Right forelimb (tissue), 1 donor: ENCODE results near the gene OLFM1.
"Not testable (repeated sequence)": the region's sequence is repeated elsewhere in the genome, so short reads cannot be mapped to it uniquely, and the experiment has no call there.

ENCODE experiments used
- DNase-seq: peaks from one replicate; pipeline ENCODE4 v3.0.0-alpha.2; 2018

Gene OLFM1

DNA sequence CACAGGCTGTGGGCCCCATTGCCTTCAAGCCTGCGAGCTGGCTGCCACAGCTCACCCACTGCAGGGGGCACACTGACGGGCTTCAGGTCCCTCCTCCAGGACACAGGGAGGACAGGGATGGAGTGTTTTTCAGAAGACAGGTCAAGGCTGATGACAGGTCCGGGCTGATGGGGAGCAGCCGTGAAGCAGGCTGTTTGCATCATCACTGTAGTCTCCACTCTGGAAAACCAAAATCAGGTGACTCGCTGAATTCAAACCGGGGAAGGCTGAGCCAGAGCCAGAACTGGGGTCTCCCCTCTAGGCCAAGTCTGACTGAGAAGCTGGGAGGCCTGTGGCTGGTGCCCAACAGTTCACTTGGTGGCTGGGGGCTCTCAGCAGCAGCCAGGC, 48.5 kb downstream of the OLFM1 start:
- DNase-seq = no peak

DNA sequence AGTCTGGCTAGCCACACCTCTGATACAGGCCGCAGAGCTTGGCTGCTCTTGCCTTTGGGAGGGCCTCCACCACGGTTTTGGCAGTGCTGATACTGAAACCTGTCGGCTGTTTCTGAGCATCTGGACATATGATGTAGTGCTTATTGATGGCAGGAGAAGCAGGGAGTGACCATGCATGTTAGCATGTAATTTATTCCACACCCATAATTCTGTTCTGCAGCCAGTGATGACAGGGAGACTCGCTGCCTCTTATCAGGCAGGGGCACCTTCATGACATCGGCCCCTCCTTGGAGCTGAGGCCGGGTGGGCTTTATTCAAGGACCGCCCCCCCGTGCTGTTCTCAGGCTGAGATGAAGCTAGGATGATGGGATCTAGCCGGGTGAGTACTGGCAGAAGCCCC, 49.0 kb downstream of the OLFM1 start:
- DNase-seq = no peak

DNA sequence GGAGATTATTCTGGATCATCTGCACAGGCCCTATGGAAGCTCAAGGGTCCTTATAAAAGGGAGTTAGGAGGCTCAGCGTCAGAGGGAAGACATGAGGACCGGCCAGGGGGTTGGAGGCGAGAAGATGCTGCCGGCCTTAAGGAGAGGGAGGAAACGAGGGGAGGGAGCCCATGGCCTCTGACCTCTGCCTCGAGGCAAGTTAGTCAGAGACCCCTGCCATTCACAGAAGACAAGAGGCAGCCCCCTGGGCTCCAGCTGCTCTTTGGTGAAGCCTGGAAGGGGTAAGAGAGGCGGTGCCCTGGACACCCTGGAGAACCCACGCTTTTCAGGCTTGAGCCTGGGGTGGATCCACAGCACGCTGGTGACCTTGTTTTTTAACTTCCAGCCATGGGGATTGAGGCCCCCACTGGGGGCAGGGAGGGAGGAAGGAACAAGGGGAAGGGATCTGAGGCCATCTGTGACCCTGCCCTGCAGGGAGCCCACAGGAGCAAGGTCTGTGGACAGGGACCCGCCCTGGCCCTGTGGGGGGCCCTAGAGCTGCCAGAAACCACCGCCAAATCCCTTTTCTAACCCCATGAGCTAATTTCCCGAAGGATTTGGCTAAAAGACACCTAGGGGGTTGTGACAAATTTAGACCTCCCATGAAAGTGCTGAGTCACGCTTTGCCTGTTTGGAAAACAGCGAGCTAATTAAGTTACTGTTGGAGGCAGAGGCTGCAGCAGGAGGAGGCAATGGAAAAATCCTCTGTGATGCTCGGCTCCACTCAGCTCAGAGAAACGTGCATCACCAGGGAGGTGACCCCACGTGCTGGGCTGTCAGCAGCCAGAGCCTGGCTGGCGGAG, 49.7 kb downstream of the OLFM1 start:
- no peak for DNase-seq

- no peak for DNase-seq
Observed at GRCh38 chr9:135138078-135138855, 50.8 kb downstream of the OLFM1 start.

GRCh38 chr9:135139366-135139959, 52.0 kb downstream of the OLFM1 start:
- DNase-seq = no peak

GRCh38 chr9:135141183-135141774, 53.8 kb downstream of the OLFM1 start:
- no peak for DNase-seq

- DNase-seq = no peak
Observed at GRCh38 chr9:135144581-135145170, 57.2 kb downstream of the OLFM1 start.

DNA sequence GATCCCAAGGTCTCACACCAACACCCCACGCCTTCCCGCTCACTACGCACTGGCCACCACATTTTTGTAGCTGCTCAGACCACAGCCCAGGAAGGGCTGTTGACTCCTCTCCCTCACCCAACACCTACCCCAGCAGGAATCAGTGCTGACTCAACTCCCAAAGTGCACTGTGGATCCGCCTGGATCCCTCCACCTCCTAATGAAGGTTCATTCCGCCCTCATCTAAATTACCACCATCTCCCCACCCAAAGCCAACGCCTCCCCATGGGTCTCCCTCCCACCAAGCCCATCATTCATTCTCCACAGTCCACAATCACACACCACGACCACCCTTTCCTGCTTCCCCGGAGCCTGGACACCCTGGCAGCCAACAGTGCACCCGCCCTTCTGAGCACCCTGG, 57.8 kb downstream of the OLFM1 start:
- DNase-seq = no peak

DNA sequence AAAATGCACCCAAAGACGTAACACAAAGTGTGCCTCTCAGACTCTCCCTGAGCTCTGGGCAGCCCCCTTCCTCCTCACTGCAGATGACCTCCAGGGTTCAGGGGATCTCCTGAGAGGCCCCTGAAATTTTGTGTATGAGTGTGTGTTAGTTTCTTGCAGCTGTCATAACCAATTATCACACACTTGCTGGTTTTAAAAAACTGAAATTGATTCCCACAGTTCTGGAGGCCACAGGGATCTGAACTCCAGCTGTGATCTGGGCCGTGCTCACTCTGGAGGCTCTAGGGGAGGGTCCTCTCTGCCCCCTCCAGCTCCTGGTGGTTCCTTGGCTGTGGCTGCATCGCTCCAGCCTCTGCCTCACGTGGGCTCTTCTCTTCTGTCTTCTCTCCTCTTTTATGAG, 58.8 kb downstream of the OLFM1 start:
- DNase-seq = no peak

GRCh38 chr9:135146766-135147473, 59.5 kb downstream of the OLFM1 start:
- no peak for DNase-seq

DNA sequence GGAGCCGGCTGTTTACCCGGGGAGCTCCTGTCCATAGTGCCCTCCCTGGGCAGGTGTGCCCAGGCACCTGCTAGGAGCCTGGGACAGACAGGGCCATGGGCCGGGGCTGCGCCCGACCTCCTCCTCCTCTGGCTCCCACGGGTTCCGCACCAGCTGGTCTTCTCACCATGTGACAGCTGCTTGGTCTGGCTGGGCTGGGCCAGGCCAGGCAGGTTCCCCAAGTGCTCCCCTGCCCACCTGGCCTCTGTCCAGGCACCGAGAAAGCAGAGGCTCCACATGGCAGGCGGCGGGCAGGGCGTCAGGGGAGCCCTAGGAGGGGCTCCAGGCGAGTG, 60.0 kb downstream of the OLFM1 start:
- no peak for DNase-seq

- no peak for DNase-seq
Observed at GRCh38 chr9:135147938-135148337, 60.5 kb downstream of the OLFM1 start.

DNA sequence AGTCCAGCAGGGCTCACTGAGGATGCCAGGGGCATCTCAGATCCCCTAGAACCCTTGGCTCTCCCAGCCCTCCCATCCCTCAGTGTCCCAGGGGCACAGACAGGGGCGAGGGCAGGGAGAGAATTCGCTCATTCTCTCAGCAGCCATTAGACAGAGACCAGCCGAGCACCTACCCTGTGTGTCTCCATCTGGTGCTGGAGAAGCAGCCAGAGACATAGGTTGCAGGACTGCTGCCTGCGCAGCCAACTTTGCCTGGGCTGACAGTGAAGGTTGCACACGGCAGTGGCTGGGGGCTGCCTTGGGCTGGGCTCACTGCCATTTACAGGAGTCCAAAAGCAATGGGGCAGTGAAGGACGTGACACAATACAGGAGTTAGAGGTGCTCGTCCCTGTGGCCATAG, 60.9 kb downstream of the OLFM1 start:
- DNase-seq = no peak

- not testable (repeated sequence) for DNase-seq
Observed at GRCh38 chr9:135149901-135150300, 62.4 kb downstream of the OLFM1 start.

DNA sequence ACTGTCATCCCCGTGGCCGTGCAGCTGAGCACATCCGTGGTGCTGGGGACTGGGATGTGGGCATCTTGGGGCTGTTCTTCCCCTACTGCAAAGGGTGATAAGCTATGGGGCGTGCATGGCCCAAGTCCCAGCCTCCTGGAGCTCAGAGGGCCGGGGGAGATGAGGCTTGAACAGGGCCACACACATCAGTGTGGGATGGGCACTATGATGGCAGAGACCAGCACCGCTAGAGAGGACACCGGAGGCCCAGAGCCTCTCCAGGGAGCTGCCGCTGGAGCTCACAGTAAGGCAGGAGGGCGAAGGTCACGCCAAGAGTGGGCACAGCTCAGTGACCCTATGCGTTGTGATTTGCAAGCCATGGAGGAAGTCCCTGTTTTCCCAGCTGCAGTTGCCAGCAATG, 63.5 kb downstream of the OLFM1 start:
- DNase-seq = no peak

DNA sequence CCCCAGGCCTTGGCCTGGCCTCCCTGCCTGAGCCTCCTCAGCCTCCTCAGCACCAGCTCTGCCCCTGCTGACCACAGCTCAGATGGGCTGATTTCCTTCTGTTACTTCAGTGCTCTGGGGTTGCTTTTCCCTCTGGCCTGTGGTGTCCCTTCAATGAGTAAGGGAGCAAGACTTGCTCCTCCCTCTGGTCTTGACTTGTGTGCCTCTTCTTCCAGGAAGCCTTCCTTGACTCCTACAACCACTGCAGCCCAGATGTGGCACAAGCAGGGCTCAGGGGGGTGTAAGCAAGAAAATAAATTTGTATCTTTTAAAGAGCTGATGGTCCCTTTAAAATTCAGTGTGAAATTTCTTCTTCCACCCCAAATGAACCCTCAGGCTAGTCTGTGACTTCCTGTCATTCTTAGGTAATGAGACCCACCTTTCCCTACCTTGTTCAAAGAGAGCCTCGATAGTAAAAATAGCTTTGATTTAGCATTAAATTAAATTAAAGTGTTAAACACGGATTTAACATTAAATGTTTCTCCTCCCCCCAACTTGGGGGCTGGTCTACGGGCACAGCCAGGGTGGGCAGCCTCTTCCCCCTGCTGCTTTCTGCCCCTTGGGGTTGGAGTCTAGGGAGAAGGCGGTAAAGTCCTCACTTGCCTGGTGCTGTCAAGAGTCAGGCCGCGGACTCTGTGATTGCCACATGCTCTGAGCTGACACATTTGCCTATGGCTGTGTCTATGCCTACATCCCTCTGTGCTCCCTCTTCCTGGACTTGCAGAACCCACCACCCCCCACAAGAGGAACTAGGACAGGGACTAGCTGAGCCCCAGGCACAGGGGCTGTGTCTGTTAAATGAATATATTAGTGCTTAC, 64.5 kb downstream of the OLFM1 start:
- DNase-seq = no peak

- DNase-seq = no peak
Observed at GRCh38 chr9:135152614-135153334, 65.3 kb downstream of the OLFM1 start.

GRCh38 chr9:135154050-135154615, 66.7 kb downstream of the OLFM1 start:
- DNase-seq = no peak

DNA sequence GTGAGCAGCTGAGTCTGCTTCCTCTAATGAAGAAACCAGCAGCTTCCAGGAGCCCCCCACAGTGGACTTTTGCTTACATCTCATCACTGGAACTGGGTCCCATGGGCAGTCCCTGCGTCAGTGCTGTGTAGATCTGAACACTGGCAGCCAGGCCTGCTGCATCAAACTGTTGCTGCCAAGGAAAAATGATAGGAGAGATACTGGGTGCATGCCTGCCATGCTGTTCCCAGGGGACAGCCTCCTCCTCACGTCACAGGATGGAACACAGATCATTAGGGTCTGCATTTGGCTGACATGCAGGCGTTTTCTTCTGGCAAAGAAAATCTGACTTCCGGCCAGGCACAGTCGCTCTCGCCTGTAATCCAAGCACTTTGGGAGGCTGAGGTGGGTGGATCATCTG, 67.9 kb downstream of the OLFM1 start:
- DNase-seq = no peak
